ENCODE data around the gene GATAD2A. TPM values are rescaled to one million over a fixed set of nuclear protein-coding genes. Genes with fewer than 3 reads are reported as not detected.

GATAD2A gene
- total RNA-seq, 4 donors from 2014 or later: 34.9 to 60.5 (median 42.5) TPM

DNA sequence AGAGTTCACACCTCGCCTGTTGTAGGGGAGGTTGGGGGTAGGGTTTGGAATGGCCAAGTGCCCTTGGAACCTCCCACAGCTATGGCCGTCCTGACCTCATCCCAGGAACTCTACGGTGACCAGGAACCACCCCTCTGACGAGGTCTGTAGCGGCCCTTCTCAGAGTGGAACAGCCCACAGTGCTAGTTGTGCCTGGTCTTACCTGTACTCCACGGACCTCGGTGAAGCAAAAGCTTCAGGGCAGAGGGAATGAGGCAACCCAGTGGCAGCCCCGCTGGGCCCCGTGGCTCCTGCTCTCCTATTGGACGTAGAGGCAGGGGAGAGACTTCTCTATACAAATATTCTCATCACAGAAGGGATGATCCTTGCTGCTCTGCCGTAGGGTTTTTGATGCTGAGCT, 102.7 kb downstream of the GATAD2A start:
- Histone ChIP-seq H3K36me3 (peaks cover 18 to 48% (median 42%) of the 10 kb centered on the region in 4 donors), H3K4me1 (no peaks in the 10 kb centered on the region), H3K27me3 (no peaks in the 10 kb centered on the region), H3K27ac (replicated peaks in 1 of 4) (no peak overlapping the region), H3K4me3 (no peak overlapping the region), H3K9me3 (no peaks in the 10 kb centered on the region)
- DNase-seq (ENCODE audit: extremely low spot score): no peak
- no peak for TF ChIP-seq POLR2AphosphoS5 (IDR thresholded peaks at IDR 0.05)
- WGBS: 72% methylated on average over 6 of the region's 11 CpGs
- intact Hi-C loops (cut with DNase I): no loop called here

DNA sequence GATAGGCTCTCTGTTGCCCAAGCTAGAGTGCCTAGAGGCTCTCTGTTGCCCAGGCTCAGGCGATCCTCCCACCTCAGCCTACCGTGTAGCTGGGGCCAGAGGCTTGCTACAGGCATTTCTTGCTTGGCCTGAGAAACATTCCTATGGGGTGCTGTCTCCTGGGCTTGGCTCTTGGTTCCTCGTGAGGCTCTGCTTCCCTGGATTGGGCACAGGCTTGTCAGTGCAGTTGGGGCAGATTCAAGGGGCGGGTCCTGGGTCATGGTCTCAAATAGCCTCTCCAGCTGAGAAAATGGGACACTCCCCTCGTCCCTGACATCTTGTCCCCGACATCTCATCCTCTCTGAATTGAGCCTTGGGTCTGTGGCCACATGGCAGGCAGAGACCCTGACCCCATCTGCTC, 105.0 kb downstream of the GATAD2A start:
- H3K36me3 ChIP-seq: peaks cover 7 to 26% (median 21%) of the 10 kb centered on the region in 4 donors
- intact Hi-C loops (cut with DNase I): no loop called here
- 33% methylated on average over 2 of the region's 6 CpGs for WGBS

DNA sequence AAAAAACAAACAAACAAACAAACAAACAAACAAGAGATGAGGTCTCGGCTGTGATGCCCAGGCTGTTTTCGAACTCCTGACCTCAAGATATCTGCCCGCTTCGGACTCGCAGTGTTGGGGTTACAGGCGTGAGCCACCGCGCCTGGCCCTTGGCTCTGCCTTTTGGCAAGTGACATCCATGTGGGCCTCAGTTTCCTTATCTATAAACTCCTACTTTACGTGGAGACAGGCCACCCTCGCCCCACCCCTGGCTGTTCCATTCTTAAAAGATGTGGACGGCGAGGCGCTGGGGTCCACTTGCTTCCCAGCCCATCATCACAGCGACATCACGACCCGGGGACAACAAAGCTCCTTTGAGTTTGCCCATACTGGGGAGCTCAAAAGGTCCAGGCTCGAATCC, 108.2 kb downstream of the GATAD2A start:
- Histone ChIP-seq H3K4me3 (peak overlapping the region; percentile 41 to 97 (median 44)), H3K9me3 (peaks cover 0 to 5% (median 3%) of the 10 kb centered on the region in 4 donors), H3K4me1 (peaks cover 26 to 43% (median 40%) of the 10 kb centered on the region in 4 donors), H3K27me3 (no peaks in the 10 kb centered on the region), H3K36me3 (no peaks in the 10 kb centered on the region), H3K27ac (replicated peaks in 1 of 4) (peak overlapping the region; percentile 30 to 56 (median 42))
- TF ChIP-seq EP300 (IDR thresholded peaks at IDR 0.05) (no peak), POLR2AphosphoS5 (IDR thresholded peaks at IDR 0.05) (no peak), POLR2A (IDR thresholded peaks at IDR 0.05; ENCODE audit: low read depth) (no peak)
- TF ChIP-seq, protein P1, sequence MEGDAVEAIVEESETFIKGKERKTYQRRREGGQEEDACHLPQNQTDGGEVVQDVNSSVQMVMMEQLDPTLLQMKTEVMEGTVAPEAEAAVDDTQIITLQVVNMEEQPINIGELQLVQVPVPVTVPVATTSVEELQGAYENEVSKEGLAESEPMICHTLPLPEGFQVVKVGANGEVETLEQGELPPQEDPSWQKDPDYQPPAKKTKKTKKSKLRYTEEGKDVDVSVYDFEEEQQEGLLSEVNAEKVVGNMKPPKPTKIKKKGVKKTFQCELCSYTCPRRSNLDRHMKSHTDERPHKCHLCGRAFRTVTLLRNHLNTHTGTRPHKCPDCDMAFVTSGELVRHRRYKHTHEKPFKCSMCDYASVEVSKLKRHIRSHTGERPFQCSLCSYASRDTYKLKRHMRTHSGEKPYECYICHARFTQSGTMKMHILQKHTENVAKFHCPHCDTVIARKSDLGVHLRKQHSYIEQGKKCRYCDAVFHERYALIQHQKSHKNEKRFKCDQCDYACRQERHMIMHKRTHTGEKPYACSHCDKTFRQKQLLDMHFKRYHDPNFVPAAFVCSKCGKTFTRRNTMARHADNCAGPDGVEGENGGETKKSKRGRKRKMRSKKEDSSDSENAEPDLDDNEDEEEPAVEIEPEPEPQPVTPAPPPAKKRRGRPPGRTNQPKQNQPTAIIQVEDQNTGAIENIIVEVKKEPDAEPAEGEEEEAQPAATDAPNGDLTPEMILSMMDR (IDR thresholded peaks at IDR 0.05): no peak
- intact Hi-C loops (cut with DNase I): no loop called here
- WGBS: 95% methylated on average over 8 of the region's 17 CpGs
- no peak for DNase-seq (ENCODE audit: extremely low spot score)

More for the DNA sequence above, 105.0 kb downstream of the GATAD2A start:
- Histone ChIP-seq H3K27me3 (no peaks in the 10 kb centered on the region), H3K4me3 (no peak overlapping the region), H3K4me1 (peaks cover 8 to 17% (median 16%) of the 10 kb centered on the region in 4 donors), H3K27ac (replicated peaks in 1 of 4) (no peak overlapping the region), H3K9me3 (peaks cover 0 to 5% (median 3%) of the 10 kb centered on the region in 4 donors)
- no peak for DNase-seq (ENCODE audit: extremely low spot score)
- TF ChIP-seq, protein P1 (IDR thresholded peaks at IDR 0.05): no peak
- TF ChIP-seq POLR2AphosphoS5 (IDR thresholded peaks at IDR 0.05): no peak
- no peak for TF ChIP-seq POLR2A (IDR thresholded peaks at IDR 0.05; ENCODE audit: low read depth)
- TF ChIP-seq EP300 (IDR thresholded peaks at IDR 0.05): no peak

DNA sequence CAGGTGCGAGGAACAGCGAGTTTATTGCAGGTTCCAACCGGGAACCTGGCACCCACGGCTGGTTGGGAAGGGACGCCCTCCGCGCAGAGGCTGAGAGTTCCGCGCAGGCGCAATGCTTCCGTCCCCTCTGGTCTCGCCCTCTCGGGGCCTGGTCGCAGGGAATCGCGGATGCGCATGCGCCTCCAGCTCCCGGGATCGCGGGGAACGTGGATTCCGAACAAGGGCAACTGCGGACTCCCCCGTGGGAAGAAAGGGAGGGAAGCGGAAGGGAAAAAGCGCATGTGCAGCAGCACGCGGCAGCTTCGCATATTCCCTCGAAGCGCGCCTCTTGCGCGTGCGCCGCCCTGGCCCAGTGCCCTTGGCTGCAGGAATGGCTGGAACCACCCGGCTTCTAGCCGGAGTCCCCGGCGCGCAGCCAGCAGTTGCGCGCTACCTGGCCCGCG, 108.8 kb downstream of the GATAD2A start:
- TF ChIP-seq EP300 (IDR thresholded peaks at IDR 0.05): no peak
- TF ChIP-seq POLR2AphosphoS5 (IDR thresholded peaks at IDR 0.05): peak; percentile 46 to 77
- no peak for TF ChIP-seq POLR2A (IDR thresholded peaks at IDR 0.05; ENCODE audit: low read depth)
- TF ChIP-seq, protein P1 (IDR thresholded peaks at IDR 0.05): no peak
- H3K4me3 ChIP-seq: peak overlapping the region; percentile 41 to 97 (median 44)
- intact Hi-C loops (cut with DNase I): no loop called here
- WGBS: 46% methylated on average over 37 of the region's 46 CpGs
- peaks cover 0 to 5% (median 1%) of the 10 kb centered on the region in 4 donors for H3K36me3 ChIP-seq
- peaks cover 26 to 49% (median 44%) of the 10 kb centered on the region in 4 donors for H3K4me1 ChIP-seq
- no peaks in the 10 kb centered on the region for H3K27me3 ChIP-seq
- H3K9me3 ChIP-seq: peaks cover 0 to 5% (median 3%) of the 10 kb centered on the region in 4 donors
- DNase-seq (ENCODE audit: extremely low spot score): no peak
- H3K27ac ChIP-seq (replicated peaks in 1 of 4): peak overlapping the region; percentile 30 to 56 (median 42)

DNA sequence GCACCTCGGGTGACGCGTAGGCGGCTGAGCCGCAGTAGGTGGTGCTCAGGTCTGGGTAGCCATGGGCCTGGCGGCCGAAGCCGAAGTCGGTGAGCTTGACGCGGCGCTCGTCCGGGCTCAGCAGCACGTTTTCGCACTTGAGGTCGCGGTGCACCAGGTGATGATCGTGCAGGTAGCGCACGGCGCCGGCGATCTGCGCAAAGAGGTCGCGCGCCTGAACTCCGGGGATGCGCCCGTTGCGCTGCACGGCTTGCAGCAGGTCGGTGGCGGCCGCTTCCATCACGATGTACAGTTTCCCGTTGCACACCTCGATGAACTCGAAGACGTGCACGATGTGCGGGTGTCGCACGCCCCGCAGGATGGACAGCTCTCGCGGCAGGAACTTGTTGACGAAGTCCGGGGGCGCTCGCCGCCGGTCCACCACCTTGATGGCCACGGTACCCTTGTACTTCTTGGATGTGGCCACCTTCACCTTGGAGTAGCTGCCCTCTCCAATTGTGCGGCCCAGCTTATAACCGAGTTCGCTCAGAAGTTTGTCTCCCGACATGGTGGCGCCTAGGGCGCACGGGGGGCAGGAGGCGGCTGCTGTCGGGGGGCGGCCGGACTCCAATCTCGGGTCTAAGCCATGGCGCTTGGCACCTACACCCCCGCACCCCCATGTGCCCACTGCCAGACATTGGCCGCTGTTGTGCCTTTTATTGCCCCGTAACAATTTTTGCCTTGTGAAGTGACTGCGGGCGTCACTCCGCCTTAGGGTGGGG, 109.6 kb downstream of the GATAD2A start, which contains the start of gene TSSK6:
TSS of gene TSSK6 (minus strand) at position 668 of the 761 bp plus-strand sequence. CDS start at position 547, 121 bp downstream.
- intact Hi-C loops (cut with DNase I): no loop called here
- no peak for DNase-seq (ENCODE audit: extremely low spot score)
- Histone ChIP-seq H3K27ac (replicated peaks in 1 of 4) (peak within 1 kb of the TSS; percentile 86 to 91 (median 91)), H3K36me3 (peaks cover 0 to 13% (median 6%) of the 10 kb centered on the region in 4 donors), H3K4me1 (peaks cover 26 to 56% (median 48%) of the 10 kb centered on the region in 4 donors), H3K4me3 (peak within 1 kb of the TSS; percentile 76 to 97 (median 86)), H3K27me3 (no peaks in the 10 kb centered on the region), H3K9me3 (peaks cover 0 to 5% (median 3%) of the 10 kb centered on the region in 4 donors)
- TF ChIP-seq POLR2A (IDR thresholded peaks at IDR 0.05; ENCODE audit: low read depth) (no peak), POLR2AphosphoS5 (IDR thresholded peaks at IDR 0.05) (no peak), EP300 (IDR thresholded peaks at IDR 0.05) (no peak)
- TF ChIP-seq, protein P1 (IDR thresholded peaks at IDR 0.05): no peak
- WGBS: 85% methylated on average over 48 of the region's 74 CpGs

Measured in esophagus muscularis mucosa (tissue), 4 donors.